Activated CD4-positive, alpha-beta T cell treated with anti-CD3 and anti-CD28 coated beads, Interleukin-2, amount 50 U/mL, for 4 hours (primary cell): Measurements from ENCODE around the gene ACTN4.

Experiments
- DNase-seq, 2 experiments: peaks; one replicate each; pipeline ENCODE4 v3.0.0-alpha.2; 2020

Gene ACTN4

DNA sequence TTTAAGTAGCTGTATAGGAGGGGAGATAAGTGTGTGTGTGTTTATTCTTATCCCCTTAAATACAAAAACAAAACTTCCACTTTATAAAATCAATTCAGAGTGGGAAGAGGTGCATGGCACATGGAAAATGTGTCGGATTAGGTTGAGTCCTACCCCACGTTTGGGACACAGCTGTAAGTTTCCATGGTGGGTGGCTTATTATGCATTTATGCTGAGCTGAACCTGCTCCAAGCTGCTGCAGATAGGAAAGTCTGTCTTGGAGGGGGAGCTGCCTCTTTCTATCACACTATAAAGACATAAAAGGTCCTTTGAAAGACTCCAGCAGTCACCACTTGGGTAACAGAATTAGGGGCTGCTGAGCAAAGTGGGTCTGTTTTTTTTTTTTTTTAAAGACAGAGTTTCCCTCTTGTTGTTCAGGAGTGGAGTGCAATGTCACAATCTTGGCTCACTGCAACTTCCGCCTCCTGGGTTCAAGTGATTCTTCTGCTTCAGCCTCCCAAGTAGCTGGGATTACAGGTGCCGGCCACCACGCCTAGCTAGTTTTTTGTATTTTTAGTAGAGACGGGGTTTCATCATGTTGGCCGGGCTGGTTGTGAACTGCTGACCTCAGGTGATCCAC lies 15.2 kb downstream of the ACTN4 start:
- no peak for DNase-seq

DNA sequence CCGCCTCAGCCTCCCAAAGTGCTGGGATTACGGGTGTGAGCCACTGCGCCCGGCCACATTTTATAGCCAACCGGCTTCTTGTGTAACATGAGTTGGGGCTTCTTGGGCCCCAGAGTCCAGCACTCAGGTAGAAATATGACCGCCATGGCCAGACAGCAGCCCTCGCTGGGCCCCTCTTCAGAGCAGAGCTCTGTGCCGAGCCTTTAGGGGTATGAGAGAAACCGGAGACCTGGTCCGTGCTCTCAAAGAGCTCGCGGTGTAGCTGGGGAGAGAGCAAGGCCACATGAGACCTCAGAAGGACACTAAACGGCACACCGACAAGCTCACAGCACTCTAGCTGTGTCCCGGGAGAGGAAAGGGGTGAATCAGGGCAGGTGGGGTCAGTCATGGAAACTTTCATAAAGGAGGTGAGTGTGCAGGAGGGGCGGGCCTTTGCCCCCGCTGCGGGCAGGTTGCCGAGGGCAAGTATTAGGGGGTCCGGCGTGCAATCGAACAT lies 15.8 kb downstream of the ACTN4 start:
- DNase-seq: no peak

DNA sequence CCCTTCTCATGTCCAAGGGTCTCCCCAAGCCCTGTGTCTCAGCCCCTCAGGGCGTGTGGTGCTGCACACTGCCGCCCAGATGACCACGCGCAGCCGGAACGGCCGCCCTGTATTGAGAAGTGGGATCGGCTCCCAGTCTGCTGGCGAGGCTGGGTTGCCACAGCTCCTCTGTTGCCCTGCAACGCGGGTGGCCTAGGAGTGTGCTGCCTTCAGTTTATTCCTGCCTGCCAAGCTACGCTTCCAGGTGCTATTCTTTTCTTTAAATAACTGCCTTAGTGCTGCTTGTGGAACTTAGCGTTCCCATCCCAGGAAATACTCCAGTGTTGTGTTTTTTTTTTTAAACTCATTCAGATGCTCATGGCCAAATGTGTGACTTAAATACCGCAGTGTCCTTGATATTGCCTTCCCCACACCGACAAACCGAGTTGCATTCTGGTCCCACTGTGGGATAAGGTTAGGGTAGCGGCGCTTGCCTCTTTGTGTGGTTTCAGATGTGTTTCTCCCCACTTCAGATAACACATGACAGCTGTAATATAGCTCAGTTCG lies 16.6 kb downstream of the ACTN4 start:
- no peak for DNase-seq

DNA sequence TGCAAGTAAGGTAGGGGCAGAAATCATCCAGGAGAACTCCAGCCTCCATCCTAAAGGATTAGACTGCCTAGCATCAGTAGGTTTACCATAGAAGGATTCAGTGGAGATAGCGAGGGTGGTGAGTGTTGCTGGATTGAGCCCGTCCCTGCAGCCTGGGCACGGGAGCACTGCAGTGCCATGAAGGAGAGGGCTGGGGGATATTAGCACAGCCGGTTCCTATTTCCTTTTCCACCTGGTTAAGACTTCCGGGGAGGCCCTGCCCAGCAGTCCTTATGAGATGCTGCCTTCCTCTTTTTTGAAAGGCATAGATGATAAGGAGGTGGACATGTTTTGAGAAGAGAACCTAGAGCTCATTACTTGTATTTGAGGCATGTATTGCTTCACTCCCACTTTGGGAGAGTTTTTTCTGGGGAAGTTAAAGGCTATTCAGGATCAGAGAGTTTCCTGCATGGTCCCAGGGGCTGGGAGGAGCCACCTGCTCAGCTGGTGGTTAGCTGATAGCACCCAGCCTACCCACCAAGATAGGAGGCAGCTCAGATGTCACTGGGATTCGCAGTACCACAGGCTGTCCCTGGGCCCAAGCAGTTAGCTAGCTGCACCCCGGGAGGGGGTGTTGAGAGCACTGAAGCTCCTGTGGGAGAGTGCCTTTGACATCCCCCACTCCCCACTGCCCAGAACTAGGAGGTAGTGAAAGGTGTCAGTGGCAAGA lies 17.2 kb downstream of the ACTN4 start:
- no peak for DNase-seq

DNA sequence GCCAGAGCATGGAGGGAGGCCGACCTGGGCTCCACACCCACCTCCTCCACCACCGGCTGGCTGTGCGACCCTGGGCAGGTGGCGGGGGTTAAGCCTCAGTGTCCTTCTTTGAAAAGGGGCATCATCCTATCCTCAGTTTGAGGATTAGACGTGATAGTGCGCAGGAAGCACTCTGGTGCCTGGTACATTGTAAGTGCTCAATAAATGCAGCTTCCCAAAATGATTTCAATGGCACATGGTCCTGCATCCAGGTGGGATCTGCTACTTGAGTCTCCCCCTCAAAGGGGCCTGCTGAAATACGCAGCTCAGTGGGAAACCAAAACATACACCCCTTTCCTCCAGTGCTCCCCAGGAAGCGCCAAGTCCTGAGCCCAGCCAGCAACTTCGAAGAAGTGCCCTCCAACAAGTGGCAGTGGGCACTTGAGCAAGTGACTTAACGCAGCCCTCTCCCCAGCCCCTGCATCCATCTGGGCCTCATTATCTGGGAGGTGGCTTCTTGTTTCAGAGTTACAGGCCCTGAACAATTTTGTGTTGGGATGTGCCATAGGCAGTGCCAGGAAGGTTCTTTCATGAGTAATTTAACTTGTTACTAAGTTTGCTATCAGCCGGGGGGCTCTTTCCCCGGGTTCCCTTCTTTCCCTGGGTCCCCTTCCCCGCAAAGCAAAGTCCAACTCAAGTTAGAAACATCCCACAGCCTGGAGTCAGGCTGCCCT lies 17.9 kb downstream of the ACTN4 start:
- no peak for DNase-seq

DNA sequence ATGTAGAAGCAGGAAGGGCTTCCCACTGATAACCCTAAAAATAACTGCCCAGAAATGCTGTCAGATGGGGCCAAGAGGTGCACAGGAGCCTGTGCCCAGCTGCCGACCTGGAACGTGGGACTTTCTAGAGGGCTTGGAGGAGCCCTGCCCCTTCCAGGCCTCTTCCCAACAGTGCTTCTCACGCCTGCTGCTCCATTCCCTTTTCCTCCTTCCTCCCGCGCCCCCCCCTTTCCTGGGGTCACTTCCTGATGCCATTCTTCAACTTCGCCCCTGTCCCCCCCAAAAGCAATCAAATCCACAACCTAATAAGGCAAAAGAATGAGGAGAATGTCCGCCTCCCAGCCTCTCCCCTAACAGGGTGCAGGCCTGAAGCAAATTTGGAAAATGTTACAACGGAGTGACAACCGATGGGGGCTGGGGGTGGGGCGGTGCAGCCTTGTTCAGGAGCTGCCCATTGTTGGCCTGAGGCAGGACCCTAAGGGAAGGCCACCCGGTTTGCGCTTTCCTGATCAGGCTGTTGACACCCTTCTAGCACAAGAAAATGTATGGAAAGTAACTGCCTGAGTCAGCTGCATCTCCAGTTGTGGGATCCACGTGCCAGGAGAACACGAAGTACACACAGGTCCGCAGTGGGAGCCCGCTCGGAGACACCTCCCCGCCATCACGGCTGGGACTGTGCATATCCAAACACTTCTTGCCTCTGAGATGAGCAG lies 18.7 kb downstream of the ACTN4 start:
- DNase-seq: no peak

DNA sequence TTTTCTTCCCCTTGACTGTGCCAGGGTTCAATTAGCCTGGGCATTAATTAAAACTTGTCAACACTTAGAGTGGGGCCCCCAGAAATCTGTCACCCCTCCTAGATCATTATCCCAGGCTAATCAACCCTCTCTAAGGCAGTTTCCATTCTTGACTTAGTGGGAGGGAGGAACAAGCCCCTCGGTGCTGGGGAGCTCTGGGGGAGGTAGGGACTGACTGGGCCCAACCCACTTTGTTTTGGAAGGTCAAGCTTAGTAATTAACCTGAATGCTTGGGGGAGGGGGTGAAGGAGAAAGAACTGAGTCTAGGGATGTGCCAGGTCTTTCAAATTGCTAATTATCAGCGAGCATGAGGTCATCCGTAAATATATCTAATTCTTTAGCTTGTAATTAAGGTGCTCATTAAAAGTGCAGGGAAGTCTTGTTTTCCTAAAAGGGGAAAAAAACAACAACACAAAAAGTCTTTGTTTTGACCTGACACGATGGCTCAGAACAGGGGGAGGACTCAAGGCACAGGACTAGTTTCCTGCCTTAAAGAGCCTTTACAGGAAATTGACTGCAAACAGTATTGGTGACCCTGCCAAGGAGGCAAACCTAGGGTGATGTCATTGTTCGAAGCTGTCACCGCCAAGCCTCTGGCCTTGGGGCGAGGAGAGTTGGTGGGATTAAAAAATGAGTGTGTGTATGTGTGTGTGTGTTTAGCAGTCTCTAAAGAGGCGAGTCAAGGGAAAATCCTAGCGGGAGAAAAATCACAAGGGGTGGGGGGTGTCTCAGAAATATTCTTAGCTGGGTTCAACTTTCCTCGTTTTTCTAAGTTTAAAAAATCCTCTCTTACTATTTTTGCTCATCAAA lies 19.4 kb downstream of the ACTN4 start:
- DNase-seq: no peak

DNA sequence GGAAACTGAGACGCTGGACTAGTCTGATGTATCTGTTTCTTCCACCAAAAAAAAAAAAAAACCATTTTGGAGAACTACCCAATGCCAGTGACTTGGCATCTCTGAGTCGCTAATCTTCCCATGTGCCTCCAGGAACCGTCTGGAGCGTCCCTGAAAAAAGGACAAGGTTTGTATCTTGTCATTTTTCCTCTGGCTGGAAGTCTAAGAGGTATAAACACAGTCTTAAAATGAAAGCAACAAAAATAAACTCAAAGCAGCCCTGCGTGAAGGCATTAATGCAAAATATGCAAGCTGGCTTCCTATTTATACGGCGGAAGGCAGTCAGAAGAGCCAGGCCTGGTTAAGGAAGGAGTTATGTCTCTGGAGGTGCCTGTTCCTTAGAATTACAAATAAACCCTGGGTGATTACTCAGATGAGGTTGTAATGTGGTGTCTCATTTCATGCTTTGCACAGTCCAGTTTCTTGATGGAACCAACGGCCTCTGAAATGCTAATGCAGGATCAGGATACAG lies 20.3 kb downstream of the ACTN4 start:
- DNase-seq: no peak

DNA sequence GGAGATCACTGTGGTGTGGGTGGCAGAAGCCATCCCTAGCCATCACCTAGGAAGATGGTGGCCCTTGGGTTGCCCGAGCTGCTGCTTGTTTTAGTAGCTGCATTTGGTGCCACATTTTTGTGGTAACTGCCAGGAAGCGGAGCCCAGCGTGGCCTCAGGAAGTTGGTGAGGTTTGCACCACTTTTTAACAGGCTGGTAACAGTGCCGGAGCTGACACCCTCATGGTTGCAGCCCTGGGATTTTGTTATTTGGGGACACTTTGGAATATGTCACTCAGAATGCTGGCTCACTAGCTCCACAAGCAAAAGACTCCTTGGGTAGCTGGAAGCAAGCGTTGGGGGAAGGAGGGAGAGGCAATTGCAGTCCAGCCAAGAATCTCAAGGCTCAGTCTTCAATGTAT lies 22.1 kb downstream of the ACTN4 start:
- no peak for DNase-seq

DNA sequence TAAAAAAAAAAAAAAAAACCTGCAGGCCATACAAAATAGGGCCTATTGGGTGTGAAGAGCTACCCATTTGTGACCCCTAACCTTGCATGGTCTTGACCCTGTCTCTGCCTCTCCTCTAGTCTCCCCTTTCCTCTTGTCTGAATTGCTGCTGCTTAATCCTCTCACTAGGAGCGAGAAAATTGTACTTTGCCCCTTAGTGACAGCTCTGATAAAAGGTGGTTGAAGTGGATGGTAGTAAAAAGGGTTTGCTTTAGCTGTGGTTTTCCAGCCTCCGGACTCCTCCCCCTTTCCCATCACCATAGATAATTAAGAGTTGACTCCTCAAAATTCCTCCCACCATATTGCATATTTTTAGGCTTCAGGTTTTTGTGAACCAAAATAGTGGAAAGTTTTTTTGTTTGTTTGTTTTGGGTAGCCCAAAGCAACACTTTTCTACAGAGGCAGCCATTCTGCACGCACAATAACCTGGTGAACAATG lies 23.5 kb downstream of the ACTN4 start:
- DNase-seq: no peak

DNA sequence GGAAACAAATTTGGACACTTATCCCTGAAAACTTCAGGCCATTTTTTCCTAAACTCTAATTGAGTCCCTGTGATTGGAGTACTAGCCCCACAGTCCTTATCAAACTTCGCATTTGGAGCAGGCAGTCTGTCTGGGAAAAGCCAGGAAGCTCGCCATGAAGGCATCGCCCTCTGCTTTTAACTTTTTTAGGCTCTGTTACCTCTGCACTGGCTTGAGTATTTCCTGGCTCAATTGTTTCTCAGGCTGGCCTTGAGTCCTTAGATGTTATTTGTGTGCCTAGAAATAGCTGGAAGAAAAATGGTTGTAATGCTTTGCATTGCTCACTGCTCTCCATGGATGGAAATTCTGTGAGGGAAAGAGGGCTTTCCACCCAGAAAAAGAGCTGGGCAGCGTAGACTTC lies 24.2 kb downstream of the ACTN4 start:
- no peak for DNase-seq

DNA sequence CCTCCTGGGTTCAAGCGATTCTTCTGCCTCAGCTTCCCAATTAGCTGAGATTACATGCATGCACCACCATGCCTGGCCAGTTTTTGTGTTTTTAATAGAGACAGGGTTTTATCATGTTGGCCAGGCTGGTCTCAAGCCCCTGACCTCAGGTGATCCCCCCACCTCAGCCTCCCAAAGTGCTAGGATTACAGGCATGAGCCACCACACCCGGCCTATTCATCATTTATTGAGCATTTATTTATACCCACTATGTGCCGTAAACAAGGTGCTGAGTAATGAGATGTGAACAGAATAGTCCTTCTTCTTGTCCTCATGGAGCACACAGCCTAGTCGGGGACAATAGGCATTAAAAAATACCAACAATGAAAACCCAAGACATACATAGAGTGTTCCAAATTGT lies 25.6 kb downstream of the ACTN4 start:
- no peak for DNase-seq

DNA sequence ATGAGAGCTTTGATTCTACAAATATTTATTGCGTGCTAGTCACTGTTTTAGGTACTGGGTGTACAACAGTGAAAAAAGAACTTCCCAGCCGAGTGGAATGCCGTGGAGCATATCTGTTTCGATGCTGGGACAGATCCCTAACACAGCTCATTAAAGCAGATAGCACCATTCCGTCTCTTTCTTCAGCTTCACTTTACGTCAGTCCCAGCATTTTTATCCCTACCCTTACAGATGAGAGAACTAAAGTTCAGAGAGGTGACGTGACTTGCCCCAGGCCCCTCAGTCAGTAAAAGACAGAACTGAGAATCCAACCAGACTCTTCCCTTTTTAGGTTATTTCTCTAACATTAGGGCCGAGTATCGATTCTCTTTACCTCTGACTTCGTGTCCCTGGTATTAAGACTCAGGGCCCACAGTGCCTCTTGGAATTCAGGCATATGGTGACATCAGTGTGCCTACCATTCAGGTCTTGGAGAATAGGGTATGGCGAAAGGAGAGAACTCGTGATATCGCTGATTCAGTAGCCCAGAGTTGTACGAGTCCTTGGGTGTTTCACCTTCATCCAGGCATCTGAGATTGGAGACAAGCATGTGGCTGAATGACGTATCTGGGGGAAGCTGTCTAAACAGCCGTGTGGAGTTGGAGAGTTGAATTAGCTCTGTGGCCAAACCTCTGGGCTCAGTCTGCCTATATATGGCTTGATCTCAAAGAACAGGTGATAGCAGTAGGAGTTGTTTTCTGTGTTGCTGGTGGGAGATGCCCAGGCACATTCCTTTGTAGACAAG lies 27.1 kb downstream of the ACTN4 start:
- no peak for DNase-seq

DNA sequence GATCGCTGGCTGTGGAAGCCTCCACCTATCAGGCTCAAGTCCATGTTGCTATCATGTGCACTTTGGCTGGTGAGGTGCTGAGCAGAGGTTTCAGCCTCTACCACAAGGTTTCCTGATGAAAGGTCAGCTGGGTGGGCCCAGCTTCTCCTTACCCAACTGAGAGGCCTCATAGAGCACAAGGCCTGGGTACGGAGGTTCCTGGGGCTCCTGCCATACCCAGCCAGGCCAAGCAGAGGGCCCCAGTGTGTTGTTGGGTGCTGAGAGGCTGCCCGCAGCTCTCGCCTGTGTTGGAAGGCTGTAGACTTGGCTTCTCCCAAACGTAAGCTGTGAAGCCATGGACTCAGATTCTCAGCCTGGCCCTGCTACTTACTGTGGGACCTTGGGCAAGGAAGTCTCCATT lies 28.2 kb downstream of the ACTN4 start:
- no peak for DNase-seq

DNA sequence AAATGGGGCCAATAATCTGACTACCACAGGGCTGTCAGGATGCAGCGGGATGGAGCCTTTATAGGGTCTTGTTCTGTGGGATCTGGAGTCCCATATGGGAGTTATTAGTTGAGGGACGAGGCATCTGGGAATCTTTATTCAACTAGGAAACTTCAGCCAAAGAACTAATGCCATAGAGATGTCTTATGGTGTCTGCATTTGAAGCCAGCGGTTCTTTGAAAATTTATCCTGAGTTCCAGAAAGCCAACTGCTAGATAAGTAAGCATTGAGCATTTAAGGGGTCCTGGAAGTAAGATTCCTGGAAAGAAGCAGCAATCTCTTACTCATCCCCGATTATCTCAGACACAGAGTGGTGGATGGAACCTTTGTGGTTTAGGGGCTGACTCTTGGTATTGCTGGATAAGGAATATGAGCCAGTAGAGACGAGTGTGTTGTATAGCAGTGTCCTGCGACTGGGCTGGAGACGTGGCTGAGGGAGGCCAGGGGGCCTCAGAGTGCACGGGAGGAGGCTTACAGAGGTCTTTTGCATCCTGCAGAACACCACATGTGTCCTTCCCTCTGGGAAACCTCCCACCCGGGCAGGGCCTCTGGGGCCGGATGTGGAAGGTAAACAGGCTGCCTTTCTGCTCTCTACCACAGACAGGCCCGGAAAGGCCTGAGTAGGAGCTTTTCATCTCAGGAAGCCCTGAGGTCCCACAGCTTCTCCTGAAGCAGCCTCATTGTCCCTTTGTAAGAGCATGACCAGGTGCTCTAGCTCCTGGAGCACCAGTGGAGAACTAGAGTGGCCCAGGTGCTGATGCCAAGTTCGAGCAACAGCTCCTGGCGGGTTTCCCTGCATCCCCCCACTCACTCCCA lies 28.8 kb downstream of the ACTN4 start:
- no peak for DNase-seq

DNA sequence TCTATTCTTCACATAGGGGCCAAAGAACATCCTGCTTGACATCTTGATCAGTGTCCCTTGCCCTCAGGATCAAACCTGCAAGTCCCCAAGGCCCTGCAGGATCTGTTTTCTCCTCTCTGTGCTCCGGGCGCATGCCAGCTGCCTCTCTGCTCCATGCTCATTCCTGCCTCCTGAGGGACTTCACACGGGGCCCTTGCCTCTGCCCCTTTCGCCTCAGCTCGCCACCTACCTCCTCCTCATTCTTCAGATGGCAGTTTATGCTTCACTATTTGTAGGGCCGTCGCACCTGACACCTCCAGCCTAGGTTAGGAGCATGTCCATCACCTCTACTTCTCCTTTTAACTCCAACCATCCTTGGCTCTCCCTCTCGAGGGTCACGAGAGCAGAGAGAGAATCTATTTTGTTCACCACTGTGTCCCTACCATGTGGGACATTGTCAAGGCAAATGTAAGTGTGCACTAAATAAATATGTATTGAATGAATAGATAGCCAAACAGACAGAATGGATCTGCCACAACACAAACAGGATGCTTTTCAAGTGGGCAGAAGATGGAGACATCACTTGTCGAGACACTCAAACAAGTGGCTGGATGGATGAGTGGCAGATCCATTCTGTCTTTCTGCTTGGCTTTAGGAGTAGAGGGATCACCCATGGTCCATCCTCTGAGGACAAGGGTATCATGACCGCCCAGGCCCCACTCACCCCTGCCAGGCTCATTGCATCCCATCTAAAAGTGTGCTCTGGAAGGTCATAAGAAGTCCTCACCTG lies 29.6 kb downstream of the ACTN4 start:
- DNase-seq: no peak

DNA sequence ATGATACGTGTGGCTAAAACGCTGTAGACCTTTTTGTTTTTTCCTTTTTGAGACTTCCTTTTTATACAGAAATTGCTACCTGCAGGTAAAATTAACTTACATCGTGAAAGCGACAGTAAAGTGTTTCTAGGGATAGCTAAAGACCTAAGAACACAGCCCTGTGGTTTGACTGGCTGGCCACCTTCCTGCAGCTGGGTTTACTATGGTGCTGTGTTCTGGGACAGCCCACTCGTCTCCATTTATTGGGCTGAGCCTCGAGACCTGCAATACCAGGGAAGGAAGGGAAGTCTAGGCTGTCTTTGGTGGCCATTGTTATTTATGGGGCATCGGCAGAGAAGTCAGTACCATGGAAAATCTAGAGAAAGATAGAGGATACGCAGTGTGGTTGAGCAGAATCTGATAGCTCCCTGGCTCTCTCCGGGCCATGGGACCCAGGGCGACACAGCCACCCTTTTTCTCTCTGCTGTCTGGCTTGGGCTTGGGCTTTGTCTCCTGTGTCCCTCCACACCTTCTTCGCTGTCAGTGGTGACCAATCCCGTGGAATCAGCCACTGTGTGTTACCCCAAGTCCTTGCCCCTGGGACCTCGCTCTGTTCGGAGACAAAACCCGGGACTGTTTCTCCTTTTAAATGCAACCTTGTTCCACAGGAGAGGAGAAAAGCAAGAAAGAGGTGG lies 30.9 kb downstream of the ACTN4 start:
- DNase-seq: no peak

DNA sequence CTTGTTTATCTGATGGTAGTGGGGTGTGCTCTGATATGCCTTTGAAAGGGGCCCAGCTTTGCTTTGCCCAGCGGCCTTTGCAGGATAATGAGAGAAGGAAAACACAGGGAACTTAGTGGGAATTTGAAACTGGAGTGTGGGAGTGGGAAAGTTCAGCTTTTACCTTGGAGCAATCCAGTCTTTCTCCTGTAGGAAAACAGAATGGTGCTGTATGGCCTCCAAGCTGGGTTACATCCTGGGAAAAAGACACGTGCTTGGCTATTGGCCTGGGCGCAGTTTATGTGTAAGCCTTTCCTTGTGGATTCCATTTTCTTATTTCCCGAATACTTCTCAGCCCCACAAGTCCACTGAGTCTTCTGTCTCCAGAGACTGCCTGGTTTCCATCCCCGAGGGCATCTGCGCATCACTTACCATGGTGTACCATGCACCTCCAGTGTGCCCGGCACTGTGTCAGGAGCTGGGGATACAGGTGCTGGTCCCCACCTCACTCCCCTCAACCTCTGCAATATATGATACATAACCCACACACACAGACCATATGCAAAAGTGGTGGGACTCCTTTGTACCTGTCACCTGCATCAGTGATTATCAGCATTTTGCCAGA lies 31.5 kb downstream of the ACTN4 start:
- DNase-seq: no peak
